GM19025 (cell line): ENCODE measurements around the gene SELENOF.
A peak's percentile ranks its signal among the peaks of the same experiment; 100 is the strongest.
"Not testable (repeated sequence)": the region's sequence is repeated elsewhere in the genome, so short reads cannot be mapped to it uniquely, and the experiment has no call there.

Source experiments
- ATAC-seq: cut with Tn5 transposase; IDR thresholded peaks from one replicate; pipeline ENCODE4 v1.9.1; 2021; ENCODE audit warnings: mild to moderate bottlenecking, low read depth, moderate library complexity; ENCODE audit not compliant: unreplicated experiment

Gene SELENOF

DNA sequence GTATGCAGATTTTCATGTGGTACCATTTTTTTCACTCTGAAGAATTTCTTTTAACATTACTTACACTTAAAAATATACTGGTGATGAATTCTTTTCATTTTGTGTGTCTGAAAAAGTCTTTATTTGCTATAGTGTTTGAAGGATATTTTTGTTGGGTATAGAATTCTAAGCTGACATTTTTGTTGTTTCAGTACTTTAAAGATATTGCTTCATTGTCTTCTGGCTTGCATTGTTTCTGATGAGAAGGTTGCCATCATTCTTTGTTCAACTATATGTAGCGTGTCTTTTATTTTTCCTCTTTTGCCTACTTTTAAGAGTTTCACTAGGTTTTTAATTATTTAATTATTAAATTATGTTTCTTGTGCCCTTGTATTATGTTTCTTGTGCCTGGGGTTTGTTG is 8.5 kb upstream of the SELENOF start:
- no peak for ATAC-seq

DNA sequence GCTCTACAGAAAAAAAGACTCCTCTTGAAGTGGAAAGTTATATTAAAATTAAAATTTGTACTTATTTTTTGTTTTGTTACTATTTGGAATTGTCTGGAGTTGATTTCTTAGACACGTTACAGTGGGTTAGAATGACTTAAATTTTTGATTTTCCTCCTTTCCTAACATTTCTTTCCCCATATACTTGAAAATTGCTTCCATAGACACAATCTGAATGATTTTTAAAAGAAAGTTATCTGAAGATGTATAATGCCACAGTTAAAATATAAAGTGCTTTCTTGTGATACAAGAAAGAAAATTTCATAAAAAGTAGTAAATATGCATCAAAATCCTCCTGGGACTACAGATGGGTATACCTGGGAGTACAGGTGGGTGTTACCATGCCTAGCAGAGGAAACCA is 2.8 kb upstream of the SELENOF start:
- ATAC-seq, result no peak

DNA sequence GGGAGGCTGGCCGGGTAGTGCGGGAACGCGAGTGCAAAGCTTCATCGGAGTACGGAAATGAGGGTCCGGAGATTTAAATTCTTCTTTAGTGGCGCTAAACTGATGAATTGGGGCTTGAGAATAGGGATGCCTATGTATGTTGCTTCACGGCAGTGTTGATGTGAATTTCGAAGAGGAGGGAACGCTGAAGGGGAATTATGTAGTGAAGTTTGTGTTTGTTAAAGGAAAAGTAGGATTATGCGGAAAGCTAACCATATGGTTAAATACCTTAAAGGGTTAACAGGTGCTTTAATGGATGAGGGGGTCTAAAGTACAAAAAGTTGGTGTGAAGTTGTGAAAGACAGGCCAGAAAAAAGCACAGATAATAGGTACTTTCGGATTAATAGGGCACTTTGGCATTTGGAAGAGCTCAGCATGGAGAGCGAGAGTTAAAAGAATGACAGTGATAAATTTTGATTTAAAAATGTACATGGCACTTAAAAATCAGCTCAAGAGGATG is 1.9 kb upstream of the SELENOF start:
- ATAC-seq, result no peak

DNA sequence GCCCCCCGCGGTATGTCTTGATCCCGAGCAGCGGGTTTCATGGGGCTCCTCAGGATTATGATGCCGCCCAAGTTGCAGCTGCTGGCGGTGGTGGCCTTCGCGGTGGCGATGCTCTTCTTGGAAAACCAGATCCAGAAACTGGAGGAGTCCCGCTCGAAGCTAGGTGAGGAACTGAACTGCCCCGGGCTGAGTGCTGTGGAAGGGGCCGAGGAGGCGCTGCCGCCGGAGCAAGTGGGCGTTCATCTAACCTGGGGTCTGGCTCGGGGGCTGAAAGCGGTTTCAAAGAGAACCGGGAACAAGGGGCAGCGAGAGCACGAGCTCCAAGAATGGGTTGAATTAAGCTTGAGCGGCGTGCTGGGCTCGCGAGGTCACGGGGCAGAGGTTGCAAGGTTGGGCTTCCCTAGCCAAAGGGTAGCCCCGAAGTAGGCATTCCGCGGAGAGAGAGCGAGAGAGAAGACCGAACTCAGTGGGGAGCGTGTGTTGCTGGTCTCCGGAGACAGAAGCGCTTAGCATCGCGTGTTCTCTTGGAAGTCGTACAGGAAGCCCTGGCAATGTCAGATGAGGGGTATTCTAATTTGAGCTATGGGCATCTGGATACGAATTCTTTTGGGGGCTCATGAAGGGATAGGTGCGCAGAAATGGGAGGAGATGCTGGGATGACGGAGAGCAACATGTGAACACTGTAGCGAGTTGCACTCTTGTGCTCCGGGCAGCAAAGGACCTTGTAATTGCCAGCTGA is 1.2 kb upstream of the SELENOF start:
- no peak for ATAC-seq

DNA sequence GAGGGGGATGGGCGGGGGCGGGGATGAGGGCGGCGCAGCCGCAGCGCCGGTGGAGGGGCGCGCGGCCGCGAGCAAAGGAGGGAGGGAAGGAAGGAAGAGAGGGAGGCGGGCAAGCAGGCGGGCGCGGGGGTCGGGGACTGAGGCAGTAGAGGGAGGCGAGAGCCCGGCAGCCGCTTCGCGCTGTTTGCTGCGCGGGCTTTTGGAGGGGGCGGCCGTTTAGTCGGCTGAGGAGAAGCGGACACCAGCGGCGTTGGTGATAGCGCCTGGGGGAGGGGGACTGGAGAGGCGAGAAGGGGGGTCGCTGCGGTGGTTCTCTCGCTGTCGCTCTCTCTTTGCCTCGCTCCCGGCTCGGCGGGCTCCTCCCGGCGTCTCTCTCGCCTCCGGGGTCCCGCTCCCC is 673 bp upstream of the SELENOF start, which contains the start of gene HS2ST1:
Gene HS2ST1, plus strand, starts transcription at position 35 of the 397 bp plus-strand sequence.
- no peak for ATAC-seq

DNA sequence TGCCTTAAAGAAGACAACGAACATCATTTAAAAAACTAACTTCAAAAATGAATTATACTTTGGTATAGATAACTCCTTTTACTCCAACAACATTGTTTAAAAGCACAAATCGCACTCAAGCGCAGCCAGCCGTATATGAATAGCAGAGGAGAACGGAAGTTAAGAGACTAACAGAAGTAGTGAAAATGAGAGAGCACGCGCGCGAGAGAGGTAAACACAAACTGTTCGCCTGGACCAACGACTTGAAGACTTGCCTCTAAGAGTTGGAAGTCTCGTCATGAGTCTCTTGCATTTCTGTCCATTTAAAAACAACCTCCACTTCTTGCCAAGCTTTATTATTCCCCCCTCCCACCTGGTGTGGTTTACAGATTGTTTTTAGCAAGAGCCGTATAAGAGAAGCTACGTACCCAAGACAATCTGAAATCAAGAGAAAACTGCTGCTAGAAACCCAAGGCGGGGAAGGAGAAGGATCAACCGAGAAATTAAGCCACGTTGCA is 479 bp downstream of the SELENOF start:
- ATAC-seq, result no peak

DNA sequence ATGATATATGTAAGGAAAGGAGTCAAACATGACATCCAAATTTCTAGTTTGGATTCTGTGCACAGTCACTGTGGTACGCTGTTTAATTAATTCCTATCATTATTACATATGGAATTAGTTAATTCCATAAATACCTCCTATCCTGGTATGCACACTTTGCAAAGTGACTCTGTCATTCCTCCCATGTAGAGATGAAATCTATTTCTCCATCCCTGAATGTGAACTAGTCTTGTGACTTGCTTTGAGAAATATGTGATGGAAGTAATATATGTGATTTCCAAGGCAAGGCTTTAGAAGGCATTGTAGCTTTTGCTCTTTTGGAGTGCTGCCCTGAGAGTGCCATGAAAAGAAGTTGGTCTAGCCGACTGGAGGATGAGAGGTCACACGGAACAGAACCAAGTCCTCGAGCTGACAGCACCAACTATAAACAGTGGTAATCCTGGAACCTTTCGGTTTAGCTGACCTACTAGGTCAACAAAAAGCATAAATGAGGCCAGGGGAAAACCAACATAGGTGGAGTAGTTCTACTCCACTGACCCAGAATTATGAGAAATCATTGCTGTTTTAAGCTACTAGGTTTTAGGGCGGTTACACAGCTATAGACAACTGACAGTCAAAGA is 1.5 kb downstream of the SELENOF start:
- ATAC-seq, result no peak

DNA sequence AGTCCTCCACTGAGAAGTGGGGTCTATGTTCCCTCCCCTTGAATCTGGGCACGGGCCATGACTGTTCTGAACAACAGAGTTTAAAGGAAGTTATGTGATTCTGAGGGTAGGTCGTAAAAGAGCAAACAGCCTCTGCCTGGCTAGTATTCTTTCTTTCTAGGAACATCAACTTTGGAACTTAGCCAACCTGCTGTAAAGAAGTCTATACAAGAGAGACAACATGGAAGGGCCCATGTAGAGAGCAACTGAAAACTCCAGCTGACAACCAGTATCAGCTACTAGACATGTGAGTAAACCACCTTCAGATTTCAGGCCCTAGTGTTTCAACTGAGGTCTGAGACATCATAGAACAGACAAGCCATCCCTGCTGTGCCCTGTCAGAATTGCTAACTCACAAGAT is 7.5 kb downstream of the SELENOF start:
- no peak for ATAC-seq

DNA sequence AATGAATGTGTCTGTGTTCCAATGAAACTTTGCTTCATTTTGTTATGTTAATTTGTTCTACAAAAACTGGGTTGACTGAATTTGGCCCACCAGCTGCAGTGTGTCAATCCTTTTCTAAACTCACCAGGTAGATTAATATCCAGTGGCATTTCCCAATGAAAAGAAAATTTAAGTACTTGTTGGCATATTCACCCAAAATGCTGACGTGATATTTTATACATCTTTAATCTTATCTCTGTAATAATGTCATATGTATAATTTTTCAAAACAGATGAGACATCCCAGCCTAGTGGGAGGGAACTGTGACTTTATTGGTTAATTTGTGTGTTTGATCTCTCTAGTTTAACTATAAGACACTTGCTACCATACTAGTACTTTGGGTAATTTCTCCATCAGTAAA is 8.1 kb downstream of the SELENOF start:
- ATAC-seq, result no peak

DNA sequence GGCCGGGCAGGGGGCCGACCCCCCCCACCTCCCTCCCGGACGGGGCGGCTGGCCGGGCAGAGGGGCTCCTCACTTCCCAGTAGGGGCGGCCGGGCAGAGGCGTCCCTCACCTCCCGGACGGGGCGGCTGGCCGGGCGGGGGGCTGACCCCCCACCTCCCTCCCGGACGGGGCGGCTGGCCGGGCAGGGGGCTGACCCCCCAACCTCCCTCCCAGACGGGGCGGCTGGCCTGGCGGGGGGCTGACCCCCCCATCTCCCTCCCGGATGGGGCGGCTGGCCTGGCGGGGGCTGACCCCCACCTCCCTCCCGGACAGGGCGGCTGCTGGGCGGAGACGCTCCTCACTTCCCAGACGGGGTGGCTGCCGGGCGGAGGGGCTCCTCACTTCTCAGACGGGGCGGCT is 14.5 kb downstream of the SELENOF start:
- not testable (repeated sequence) for ATAC-seq

DNA sequence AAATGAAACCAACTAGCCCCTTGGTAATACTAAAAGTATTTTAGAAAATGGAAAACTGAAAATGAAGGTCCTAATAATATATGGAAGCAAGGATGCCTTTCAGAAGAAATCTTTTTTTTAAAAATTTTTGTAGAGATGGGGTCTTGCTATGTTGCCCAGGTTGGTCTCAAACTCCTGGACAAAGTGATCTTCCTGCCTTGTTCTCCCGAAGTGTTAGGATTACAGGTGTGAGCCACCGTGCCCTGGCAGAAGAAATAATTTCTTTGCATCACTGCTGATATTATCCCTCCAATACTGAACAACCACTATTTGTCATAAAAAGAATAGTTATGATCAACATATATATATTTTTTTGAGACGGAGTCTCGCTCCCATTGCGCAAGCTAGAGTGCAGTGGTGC is 25.6 kb downstream of the SELENOF start:
- no peak for ATAC-seq

DNA sequence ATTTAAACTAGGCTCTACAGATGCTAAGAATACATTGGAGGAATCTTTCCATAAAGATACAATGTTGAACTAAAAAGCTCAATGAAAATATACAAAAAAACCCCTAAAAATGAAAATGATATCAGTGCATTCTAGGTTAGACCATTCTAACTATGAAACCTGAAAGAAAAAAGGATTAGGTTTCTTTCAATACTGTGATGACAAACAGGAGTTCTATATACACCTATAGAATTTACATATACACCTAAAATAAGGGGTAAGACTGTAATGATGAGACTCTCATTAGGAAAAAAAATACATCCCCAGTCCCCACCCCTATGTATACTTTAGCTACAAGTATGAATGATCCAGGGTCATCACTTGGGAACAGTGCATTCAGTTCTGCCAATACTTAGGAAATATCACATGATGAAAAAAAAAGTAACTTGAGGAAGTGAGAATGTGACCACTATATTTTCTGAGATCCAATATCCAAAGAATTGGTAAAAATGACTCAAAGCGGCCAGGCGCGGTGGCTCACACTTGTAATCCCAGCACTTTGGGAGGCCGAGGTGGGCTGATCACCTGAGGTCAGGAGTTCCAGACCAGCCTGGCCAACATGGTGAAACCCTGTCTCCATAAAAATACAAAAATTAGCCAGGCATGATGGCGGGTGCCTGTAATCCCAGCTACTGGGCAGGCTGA is 26.3 kb downstream of the SELENOF start:
- no peak for ATAC-seq

DNA sequence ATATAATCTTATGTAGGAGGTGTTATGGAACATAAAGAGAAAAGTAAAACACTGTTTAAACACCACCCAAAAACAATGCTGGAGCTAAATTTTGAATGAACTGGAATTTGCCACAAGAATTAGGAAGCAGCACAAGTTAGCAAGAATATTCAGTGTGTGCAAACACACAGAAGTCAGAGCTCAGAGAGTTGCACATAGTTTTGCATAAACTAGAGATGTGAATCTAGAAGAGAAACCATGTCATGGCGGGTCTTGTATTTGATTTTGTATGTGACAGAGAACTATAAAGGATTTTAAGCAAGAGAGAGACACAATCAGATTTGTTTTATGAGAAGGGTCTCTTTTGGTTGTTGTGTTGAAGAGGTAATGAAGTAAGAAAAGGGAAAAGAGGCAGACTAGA is 38.2 kb downstream of the SELENOF start:
- ATAC-seq, result no peak

DNA sequence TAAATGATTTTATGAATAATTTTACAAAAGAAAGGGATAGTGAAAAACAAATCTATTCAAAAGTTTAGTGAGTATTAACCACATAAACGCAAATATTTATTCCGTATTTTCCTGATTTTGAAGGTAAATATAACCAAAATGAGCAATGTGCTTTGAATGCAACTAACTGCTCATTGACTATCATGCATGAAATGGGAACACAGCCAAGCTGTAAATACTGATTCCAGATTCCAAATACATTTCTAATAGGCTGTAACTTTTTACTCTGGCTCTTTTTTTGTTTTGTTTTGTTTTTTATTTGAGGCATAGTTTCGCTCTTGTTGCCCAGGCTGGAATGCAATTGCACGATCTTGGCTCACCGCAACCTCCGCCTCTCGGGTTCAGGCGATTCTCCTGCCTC is 41.8 kb downstream of the SELENOF start:
- no peak for ATAC-seq

DNA sequence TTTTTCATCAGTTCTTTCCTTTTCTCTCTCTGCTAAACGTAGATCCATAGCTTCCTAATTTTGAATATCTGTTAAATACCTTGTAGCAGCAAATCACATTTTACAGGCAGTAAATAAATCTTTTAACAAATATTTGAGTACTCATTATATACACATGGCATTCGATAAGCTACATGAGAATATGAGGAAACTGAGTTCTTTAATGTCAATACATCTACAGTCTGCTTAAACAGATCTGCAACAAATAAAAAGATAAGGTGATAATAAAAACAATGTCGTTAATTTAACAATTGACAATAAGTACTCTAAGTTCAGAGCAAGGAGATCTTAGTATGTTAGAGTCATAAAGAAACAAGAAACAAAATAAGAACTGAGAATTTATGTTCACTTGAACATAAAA is 42.9 kb downstream of the SELENOF start:
- ATAC-seq, result no peak

DNA sequence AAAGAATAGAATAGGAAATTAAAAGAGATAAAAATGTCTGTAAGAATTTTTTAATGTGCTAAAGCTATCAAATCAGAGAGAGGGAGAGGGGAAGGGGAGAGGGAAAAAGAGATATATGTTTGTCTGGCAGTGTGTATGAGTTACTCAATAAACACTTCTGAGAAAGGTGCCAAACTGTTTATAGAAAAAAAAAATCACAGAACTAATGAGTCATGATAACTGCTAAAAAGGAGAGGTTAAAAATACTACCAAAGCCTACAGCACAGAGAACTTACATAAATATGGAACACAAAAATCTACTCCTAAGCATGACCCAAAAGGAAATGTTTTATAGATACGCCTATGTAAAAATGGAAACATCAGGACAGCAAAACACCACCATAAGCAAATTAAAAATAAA is 45.4 kb downstream of the SELENOF start:
- ATAC-seq, result no peak

DNA sequence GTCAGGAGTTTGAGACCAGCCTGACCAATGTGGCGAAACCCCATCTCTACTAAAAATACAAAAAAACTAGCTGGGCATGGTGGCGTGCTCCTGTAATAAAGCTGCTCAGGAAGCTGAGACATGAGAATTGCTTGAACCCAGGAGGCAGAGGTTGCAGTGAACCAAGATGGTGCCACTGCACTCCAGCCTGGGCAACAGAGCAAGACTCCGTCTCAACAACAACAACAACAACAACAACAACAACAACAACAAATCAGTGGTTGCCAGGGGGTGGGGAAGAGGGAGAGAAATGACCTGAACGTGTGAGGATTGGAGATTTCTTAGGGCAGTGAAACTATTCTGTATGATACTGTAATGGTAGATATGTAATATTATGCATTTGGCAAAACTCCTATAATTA is 46.6 kb downstream of the SELENOF start:
- not testable (repeated sequence) for ATAC-seq

DNA sequence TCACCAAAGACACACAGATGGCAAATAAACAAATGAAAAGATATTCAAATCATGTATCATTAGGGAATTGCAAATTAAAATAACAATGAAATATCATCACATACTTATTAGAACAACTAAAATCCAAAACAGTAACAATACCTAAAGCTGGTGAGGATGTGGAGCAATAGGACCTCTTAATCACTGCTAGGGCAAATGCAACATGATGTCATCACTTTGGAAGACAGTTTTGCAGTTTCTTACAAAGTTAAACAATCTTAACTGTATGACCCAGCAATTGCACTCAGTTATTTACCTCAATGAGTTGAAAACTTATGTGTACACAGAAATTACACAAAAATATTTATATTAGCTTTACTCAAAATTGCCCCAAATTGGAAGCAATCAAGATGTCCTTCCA is 47.3 kb downstream of the SELENOF start:
- no peak for ATAC-seq

DNA sequence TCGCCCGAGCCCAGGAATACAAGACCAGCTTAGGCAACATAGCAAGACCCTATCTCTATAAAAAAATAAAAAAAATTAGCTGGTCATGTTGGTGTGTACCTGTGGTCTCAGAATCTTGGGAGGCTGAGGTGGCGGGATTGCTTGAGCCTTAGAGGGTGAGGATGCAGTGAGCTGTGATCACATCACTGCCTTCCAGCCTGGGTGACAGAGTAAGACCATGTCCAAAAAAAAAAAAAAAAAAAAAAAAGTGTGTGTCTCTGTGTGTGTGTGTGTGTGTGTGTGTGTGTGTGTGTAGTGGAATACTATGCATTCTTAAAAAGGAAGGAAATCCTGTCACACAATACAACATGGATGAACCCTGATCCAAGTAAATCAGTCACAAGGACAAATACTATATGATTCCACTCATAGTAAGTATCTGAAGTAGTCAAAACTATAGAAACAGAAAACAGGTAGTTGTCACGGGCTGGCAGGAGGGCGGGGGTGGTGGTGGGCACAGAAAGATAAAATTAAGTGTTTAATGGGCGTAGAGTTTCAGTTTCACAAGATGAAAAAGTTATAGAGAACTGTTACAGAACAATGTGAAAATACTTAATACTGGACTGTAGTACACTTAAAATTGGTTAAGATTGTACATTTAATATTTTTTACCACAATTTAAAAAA is 47.8 kb downstream of the SELENOF start:
- ATAC-seq, result peak; percentile 60

DNA sequence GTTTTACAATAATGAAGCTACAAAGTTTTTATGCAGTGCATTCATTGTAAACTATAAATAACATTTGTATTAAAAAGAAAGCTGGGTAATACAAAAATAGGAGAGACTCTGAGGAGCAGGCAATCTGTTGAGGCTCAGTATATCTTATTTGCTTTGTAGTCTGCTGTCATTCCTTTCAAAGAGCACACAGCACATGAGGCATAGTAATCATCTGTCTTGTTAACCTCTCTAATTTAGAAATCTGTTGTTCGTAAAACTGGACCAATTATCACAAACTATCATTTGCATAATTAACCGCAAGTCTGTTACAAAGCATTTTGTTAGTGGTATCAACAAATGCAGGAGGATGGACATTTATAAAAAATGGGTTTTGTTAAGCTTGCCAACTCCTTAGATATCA is 51.0 kb downstream of the SELENOF start:
- no peak for ATAC-seq

DNA sequence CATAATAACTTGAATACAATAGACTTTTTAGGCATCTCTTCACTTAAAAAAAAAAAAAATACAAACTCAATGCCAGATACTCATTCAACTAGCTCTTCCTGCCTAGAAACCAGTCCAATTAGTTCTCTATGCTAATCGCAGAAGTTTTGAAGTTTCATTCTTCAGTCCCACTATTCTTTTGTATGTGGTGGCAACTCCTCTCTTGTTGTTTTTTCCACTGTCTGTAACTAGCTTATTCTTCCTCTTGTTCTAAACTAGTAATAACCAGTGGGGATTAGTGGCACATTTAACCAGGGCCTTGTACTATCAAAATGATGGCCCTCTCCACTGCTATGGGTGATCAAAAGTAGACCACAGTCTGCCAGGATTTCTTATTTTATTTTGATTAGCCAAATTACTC is 52.5 kb downstream of the SELENOF start:
- ATAC-seq, result no peak
